ENCODE measurements around the gene MRPL49.
A peak's percentile ranks its signal among the peaks of the same experiment; 100 is the strongest.
"Not testable (repeated sequence)": the region's sequence is repeated elsewhere in the genome, so short reads cannot be mapped to it uniquely, and the experiment has no call there.

The MRPL49 gene

DNA sequence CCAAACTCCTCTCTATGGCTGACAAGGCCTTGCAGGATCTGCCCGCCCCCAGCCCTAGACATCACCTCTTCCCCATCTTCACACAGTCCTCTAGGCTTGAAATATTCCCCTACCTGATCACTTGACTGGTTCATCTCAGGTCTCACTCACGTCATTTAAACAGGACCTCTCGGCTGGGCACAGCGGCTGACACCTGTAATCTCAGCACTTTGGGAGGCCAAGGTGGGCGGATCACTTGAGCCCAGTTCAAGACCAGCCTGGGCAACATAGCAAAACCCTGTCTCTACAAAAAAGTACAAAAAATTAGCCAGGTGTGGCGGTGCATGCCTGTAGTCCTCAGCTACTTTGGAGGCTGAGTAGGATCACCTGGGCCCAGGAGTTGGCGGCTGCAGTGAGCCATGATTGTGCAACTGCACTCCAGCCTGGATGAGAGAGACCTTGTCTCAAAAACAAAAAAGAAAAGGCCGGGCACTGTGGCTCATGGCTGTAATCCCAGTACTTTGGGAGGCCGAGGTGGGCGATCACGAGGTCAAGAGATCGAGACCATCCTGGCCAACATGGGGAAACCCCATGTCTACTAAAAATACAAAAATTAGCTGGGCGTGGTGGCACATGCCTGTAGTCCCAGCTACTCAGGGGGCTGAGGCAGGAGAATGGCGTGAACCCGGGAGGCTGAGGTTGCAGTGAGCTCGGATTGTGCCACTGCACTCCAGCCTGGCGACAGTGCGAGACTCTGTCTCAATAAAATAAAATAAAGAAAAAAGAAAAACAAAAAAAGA lies 3.0 kb upstream of the MRPL49 start:
- DNase-seq, result not testable (repeated sequence)

DNA sequence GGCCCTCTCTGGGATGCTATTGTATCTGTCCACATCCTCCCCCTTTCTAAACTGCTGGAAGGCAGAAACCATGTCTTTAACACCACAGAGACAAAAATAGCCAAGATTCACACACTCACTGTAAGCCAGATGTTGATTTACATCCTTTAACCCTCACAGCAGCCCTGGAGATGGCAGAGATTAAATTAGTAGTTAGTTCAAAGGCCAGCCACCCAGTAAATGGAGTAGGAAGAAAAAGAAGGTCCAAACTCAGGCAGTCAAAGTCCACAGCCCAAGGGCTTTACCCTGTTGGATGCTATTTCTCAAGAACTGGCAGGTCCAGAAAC lies 2.5 kb upstream of the MRPL49 start:
- no peak for DNase-seq

DNA sequence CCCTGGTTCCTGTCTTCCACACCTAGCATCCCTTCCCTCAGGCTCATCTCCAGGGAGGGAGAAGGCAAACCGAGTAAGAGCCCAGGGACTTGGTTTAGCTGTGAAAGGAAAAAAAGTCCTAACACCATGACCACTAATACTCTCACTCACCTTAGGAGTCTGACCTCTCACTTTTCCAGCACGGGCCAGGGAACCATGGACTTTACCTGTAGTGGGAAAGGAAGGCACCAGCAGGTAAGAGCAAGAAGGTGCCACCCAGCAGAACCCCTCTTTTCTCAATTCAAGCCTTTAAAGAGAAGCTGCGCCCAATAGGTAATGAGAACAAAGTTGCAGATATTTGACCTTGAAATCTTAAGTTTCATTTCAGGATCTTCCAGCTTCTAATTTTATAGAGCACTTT lies 1.3 kb upstream of the MRPL49 start:
- DNase-seq, result no peak

DNA sequence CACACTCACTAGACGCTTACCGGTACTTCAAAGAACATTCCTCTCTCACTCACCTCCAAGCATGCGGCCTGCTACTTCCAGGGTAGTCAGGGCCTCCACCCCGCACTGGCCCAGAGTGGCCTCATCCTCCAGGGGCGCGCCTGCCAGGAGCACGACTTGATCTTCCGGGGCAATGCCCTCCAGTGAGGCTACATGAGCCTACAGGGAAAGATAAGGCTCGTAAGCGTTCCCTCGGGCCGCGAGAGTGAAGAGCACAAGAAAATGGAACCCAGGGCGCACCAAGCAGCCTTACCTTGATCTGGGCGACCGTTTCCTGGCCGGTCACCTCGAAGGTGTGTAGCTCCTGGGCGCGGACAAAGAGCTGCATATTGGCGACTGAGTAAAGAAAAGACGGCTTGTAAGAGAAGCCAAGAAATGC lies 665 bp upstream of the MRPL49 start:
- peak in 1 of 2 donors; percentile 39 for DNase-seq

DNA sequence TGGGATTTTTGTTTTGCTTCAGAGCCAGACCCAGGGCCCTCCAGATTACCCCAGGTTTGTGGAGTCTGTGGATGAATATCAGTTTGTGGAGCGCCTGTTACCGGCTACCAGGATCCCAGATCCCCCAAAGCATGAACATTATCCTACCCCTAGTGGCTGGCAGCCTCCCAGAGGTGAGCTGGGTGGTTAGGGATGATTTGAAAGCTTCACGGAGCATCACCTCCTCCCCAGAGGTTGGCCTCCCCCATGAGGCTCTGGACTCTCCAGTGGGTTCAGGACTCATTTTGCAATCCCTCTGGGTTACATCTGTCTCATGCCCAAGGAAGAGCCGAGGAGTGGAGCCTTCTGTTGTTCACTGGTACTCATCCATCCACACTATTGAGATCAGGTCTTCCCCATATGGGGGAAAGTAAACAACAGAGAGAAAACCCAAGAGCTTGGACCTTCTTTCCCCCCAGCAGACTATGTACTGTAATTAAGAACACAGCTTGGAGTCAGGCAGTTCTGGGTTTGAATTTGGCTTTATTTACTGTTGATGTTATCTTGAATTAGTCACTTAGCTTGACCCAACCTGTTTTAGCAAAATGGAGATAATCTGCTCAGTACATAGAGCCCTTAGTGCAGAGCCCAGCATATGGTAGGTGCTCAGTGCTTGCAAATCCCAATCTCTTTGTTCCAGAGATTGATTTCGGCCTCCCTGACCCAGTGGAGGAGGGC lies 2.5 kb downstream of the MRPL49 start:
- no peak for DNase-seq

DNA sequence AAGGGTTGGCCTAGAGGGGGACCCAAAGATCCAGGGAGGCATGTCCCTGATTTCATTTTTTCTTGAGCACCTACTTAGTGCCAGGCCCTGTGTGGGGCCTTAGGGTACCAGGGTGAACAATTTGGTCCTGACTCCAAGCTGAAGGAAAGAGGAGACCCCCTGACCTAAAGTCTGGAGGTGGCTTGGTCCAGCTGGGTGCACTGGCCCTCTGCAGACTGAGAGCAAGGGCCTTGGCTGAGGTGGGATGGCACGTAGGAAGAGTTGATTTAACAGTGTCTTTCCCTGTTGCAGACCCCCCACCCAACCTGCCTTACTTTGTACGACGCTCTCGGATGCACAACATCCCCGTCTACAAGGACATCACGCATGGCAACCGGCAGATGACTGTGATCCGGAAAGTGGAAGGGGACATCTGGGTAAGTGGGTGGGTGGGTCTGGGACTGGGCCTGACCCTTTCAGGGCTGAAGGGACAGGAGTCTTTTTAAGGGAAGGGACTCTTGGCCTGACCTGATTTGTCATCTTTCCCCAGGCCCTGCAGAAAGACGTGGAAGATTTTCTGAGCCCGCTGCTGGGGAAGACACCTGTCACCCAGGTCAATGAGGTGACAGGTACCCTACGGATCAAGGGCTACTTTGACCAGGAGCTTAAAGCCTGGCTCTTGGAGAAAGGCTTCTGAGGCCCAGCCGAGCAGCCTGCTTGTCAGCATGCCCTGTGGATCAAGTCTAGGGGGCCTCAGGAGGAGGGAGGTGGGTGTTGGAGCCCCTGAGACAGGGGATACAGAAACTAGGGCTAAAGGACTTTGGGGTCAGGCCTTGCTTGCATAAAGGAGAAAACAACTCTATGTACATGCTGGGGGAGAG lies 3.3 kb downstream of the MRPL49 start:
- no peak for DNase-seq

DNA sequence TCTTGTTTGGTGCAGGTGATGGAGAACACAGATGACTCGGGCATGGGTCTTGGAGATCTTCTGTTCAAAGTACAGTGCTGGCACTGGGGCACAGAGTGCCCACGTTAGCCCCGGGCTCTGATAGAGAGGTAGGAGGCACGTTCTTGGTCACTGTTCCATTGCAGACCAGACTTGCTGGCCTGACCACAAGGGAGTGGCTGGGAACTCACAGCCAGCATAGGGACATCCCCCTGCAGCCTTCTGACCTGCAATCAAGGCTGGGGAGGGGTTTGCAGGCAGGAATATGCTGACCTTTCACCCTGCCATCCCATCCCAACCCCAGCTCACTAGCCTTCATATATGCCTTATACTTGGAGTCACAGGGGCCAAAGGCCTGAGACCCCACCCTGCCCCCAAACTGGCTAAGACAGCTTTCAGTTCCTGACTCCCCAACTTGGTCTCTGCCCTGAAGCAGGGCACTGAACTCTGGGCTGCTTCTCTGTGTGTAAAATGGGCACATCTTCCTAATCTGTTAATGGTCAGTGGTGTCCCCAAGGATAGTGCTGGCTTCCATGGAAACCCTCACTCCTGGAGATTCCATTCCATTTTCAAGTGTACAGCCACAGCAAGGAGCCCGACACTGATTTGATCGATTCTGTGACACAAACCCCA lies 4.6 kb downstream of the MRPL49 start:
- no peak for DNase-seq

DNA sequence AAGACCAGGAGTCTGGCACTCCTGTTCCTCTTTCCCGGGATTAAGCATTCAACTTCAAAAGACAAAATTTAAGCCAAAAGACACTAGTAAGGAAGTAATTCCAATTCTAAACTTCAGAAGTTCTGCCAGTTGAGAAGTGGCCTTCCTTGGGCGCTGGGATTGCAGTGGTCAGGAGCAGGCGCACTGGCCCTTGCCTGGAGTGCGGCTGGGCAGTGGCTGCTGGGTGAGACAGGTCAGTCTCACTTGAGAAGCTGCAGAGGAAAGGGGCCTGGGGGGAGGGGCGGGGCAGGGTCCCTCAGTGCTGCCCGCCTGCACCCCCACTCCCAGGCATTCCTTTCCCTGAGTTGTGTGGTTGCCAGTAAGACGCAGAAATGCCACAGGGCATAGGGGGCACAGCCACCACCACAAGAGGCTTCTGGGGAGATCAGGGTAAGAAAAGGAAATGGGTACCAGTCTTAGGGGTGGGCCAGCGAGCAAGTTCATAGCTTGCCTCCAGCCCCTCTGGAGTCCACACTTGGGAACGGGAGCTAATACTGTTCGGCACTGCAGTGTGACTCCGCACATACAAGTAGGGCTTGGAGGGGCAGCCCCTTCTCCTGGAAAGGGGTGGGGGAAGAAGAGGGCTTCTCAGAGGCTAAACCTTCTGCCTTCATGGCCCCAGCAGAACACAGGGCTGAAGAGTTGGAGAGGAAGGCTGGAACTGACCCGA lies 5.5 kb downstream of the MRPL49 start:
- no peak for DNase-seq

DNA sequence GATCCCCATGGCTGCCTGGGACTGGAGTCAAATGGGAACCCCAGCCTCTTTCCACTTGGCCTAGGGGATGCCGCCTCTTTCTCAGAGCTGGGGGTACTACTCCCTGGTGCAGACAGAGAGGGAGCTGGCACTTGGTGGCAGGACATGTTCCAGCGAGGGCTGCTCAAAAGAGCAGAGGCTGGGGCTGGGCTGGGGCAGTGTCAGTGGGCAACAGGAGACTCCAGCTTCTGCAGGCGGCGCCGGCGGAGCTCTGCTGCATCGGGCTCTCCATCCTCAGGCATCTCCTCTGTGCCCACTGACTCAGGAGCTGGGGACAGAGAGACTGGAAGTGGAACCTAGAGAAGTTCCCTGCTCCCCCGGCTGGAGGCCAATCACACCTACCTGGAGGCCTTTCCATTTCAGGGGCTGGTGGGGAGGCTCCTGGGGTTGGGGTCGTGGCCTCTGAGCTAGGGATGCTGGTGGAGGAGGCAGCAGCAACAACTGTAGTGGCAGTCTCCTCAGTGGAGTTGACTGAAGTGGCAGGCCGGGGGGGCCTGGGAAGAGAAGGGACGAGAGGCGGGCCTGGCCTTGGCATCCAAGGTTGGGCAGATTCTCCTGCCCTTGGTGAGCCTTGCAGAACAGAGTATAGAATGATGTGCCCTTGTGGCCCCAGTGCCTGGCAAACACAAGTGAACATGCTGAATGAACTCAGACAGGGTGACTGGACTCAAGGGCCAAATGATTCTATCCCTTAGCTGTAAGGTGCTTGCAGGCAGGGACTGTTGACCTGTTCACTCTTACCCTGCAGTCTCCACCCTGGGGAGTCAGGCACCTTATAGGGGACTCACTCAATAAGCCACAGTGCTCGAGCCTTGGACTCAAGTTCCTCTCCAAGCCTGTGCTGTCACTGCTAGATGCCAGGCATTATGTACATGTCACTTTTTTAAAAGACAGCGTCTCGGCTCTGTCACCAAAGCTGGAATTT lies 6.3 kb downstream of the MRPL49 start:
- no peak for DNase-seq

DNA sequence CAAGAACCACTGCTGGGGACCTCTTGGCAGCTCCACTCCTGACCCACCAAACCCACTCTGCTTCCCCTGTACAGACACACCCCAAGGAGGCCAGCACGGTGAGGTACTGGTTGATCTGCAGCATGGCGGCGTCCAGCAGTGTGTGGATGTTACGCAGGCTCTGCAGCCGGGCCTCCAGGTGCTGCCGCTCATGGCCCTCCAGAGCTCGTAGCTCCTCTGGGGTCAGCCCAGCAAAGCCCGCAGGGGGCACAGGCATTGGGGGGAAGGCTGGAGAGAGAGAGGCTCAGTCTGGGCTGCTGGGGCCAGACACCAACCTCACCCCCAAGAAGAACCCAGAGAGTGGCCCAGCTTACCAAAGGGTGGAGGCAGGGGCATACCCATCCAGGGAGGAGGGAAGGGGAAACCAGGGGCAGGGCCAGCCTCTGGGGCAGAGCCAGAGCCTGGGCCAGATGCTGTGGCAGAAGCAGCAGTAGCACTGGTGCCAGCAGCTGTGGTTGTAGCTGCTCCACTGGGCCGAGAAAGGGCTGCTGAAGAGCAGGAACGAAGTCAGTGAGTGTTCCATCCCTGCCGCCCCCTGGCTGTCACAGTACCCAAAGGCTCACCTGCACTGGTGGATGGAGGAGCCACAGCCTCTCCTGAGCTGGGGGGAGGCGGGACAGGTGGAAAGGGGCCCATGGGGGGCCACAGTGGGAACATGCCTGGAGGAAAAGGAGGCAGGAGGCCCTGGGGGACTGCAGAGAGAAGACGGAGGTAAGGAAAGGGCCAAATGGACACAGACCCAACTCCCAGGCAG lies 7.7 kb downstream of the MRPL49 start:
- no peak for DNase-seq

DNA sequence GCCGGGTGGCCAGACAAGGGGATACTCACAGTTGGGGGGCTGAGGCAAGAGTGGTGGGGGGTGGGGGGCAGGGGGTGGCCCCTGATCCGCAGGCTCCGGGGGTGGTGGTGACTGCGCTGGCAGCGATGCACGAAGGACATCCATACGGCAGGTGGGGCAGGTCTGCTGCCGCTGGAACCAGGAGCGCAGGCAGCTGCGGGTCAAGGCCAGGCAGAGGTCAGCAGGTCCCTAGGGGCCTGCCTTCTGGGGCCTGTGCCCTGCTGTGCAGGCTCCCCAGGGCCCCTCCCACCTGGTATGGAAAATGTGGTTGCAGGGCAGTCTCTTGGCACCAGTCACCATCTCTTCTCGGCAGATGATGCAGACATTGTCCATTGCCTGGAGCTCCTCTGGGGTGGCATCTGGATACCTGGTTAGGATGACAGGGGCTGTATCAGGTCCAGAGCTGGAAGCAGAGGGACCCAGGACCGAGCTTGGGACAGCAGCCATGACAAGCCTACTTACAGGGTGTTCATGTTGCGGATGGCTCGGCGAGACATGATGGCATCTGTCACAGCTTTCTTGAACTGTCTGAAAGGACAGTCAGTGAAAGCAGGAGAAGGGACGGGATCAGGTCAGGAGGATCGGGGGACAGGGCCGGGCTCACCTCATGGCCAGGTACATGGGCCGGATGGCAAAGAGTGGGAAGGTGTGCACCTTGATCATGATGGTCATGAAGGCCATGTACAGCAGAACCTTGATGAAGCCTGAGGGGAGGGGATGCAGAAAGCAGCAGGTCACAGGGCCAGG lies 8.7 kb downstream of the MRPL49 start:
- DNase-seq, result no peak

DNA sequence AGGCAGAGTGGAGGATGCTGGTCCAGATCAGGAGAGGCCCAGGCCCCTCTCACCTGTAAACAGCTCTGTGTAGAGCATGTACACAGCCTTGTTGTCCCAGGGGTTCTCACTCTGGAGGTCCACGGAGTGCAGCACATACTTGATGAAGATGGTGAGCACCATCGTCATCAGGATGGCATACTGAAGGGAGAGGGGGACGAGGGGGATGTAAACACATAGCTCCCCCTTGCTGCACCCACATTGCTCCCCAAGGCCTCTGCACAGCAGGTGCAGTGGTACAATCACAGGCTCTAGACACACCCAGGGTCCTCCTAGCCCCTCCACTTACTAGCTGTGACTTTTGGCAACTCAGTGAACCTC lies 9.3 kb downstream of the MRPL49 start:
- no peak for DNase-seq

DNA sequence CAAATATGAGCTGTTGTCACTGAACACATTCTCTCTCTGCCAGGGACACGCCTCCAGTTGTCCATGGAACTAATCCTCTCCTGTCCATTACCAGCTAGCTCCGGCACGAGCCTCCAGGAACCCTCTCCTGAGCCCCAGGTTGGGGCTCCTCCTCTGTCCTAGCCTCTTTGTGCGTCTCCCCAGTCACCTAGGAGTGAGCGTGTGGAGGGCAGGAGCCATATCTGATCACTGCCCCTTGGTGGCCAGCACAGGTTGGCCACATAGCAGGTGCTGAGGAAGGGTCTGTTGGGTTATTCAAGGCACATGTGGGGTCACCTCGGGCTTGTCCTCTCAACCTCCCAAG lies 9.7 kb downstream of the MRPL49 start:
- DNase-seq, result no peak

DNA sequence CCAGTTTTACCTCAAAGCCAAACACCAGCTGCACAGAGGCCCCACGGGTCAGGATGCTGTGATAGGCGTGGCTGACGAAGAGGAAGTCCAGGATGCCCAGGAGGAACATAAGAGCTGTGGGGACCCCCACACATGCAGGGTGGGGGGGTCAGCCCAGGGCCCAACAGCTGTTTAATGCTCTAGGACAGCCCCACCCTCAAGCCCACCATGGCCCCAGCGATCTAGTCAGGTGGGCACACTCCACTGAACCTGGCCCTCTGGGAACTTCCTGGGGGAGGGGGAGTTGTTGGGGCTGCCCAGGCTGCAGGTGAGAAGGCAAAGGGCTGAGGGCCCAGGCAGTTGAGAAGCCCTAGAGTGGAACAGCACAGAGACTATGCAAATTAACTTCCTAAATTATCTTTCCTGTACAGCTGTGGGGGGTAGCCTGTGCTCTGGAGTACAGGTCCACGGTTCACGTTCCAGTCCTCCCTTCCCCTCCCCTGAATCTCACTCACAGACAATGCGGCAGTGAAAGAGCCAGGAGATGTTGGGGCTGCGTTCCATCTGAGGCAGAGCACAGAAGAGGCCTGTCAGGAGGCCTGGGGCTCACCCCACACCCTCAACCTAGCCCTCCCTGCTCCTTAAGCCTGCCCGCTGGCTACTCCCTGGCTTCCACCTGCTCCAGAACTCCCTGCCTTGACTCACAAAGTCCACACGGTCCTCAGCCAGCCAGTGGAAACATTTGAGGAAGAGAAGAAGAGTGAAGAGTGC lies 10.3 kb downstream of the MRPL49 start:
- no peak for DNase-seq

DNA sequence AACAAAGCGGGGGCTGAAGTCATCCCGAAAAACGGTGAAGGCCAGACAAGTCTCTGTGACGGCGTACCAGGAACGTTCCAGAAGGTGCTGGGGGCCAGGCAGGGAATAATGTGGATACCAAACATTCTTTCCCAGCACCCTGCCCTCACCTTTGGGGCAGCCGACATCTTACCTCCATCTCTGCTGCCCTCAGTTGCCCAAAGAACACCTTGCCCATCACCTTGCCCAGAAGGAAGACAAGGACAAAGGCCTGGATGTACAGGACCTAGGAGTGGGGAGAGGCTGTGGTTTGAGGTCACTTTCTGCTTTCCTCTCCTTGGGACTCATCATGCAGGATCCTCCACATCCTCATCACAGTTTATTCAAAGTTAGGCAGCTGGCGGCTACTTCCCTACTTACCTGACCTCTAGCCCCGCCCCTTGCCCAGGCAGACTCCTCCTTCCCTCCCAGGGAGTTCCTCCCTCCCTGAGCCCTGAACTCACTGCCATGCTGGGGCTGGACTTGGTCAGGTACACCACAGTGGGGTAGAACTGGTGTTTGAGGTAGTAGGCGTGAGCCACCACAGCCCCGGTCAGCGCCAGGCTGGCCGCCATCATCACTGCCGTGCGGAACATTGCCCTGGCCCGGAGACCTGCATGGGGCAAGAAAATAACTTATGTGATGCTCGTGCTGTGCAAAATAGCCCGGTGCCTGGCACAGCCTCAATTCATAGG lies 11.0 kb downstream of the MRPL49 start:
- DNase-seq, result peak in 1 of 2 donors; percentile 50

DNA sequence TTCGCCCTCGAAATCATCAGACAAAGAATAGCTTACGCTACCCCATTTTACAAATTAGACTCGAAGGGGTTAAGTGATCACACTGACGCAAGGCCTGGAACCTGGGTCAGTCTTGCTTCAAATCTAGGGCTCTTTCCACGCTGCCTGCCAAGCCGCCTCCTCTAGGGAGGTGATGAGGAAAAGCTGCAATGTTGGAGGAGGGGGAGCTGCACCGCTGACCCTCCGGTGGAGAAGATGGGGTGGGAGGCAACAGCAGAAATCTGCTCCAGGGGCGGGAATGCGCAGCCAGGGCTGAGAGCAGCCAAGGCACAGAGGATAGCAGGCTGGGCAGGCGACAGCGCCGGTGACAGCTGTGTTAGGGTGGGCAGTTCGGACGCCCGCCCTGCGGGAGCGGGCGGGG lies 11.6 kb downstream of the MRPL49 start:
- no peak for DNase-seq

DNA sequence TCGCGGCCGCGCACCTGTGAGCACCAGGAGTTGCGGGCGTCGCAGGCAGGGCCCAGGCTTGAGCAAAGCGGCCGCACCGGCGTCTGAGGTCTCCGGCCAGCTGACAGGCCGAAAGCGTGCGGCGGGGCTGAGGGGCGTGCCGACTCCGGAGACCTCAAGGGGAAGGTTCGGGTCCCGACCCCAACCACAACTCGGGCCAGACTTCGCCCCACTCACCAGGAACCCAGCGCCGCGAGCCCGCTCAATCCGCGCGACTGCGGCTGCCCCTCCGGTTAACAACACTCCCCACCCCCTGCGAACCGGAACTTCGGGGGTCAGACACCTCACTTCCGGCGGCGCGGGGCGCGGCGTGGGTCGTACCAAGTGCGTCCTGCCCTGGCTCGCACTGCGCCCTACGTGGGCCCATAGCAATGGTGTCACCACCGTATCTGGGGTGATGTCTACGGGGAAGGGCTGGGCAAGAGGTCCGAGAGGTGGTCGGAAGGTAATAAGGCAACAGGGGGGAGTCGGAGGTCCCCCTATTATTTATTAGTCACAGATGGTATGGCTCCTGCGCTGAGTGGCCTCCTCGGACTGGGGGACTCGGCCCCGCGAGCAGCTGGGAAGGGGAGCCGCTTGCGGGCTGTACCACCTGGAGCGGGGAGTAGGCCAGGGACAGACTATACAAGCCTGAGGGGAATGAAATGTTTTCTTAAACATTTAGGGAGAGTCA lies 12.3 kb downstream of the MRPL49 start, which contains the start of gene SYVN1:
Gene SYVN1 (minus strand): TSS at position 280 of the 712 bp plus-strand sequence. CDS start 918 bp downstream, outside the sequence.
- peak; percentile 89 to 95 for DNase-seq

Data from inflammatory macrophage (primary cell).